ENCODE data around the gene KDELR1. TPM values are rescaled to one million over a fixed set of nuclear protein-coding genes. Genes with fewer than 3 reads are reported as not detected.

Gene KDELR1
- total RNA-seq, 1 experiment from 2014 or later: 111 TPM

DNA sequence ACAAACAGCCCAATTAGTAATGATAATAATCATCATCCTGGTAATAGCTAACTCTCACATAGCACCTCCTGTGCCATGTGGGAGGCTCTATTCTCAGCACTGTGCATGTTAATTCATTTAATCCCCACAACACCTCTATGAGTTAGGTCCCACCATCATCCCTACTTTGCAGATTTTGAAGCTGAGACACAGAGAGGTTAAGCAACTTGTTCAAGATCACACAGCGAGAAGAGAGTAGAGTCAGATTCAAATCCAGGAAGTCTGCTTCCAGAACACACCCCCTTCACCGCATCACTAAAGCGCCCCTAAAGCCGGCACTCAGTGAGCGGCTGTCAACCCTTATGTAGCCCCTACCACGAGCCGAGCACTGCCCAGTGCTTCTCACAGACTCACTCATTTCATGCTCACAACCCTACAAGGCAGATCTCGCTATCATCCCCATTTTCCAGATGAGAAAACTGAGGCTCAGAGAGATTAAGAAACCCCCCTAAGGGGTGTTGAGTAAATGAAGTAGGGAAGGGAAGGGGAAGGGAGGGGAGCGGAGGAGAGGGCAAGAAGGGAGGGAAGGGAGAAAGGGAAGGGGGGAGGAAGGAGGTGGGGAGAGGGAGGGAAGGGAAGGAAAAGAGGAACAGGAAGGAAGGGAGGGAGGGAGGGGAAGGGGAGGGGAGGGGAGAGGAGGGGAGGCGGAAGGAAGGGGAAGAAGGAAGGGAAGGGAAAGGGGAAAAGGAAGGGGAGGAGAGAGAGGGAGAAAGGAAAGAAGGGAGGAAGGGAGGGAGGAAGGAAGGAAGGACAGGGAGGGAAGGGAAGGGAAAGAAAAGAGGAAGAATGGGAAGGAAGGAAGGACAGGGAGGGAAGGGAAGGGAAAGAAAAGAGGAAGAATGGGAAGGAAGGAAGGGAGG is 49.6 kb downstream of the KDELR1 start:
- BruUV-seq (replicated peaks): no TSS peak
- Histone ChIP-seq H3K9me3 (ENCODE audit: control insufficient read depth, insufficient read depth, low read depth, low read length) (no peaks in the 10 kb centered on the region), H3K36me3 (ENCODE audit: control insufficient read depth, insufficient read depth, low read length) (no peaks in the 10 kb centered on the region), H3K27ac (ENCODE audit: low read length) (no peak overlapping the region), H3K4me3 (ENCODE audit: low read depth in 2 of 2, low read length in 2 of 2) (no peak overlapping the region), H3K27me3 (ENCODE audit: control insufficient read depth, insufficient read depth, low read length) (no peaks in the 10 kb centered on the region), H3K4me1 (ENCODE audit: control insufficient read depth, insufficient read depth, low read length) (0 out of 2 replicates have a peak, but pooled peaks cover 3% of the 10 kb centered on the region)
- DNase-seq (ENCODE audit: low read depth, low spot score) (no peak), ATAC-seq (no peak)
- in situ Hi-C loops (cut with HindIII; ENCODE audit: low pct_unique_long_range_greater_than_20kb, low sequenced_read_pairs): no loop called here
- ChIA-PET CTCF (no interaction called here), POLR2A (interaction anchor here (0.5 kb wide), 1 partner anchor 22 kb away, joined by 4 read pairs; the partner anchor contains the start of gene TMEM143)
- TF ChIP-seq POLR2AphosphoS5 (IDR thresholded peaks at IDR 0.05; ENCODE audit: low read depth, low read length): no peak
- TF ChIP-seq, protein P1, sequence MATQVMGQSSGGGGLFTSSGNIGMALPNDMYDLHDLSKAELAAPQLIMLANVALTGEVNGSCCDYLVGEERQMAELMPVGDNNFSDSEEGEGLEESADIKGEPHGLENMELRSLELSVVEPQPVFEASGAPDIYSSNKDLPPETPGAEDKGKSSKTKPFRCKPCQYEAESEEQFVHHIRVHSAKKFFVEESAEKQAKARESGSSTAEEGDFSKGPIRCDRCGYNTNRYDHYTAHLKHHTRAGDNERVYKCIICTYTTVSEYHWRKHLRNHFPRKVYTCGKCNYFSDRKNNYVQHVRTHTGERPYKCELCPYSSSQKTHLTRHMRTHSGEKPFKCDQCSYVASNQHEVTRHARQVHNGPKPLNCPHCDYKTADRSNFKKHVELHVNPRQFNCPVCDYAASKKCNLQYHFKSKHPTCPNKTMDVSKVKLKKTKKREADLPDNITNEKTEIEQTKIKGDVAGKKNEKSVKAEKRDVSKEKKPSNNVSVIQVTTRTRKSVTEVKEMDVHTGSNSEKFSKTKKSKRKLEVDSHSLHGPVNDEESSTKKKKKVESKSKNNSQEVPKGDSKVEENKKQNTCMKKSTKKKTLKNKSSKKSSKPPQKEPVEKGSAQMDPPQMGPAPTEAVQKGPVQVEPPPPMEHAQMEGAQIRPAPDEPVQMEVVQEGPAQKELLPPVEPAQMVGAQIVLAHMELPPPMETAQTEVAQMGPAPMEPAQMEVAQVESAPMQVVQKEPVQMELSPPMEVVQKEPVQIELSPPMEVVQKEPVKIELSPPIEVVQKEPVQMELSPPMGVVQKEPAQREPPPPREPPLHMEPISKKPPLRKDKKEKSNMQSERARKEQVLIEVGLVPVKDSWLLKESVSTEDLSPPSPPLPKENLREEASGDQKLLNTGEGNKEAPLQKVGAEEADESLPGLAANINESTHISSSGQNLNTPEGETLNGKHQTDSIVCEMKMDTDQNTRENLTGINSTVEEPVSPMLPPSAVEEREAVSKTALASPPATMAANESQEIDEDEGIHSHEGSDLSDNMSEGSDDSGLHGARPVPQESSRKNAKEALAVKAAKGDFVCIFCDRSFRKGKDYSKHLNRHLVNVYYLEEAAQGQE (IDR thresholded peaks at IDR 0.05; ENCODE audit: insufficient read depth in 1 of 2, low read depth in 2 of 2, low read length in 1 of 2): no peak
- TF ChIP-seq TCF7L2 (IDR thresholded peaks at IDR 0.05; ENCODE audit: low read depth, low read length): no peak
- TF ChIP-seq CTCF (IDR thresholded peaks at IDR 0.05): no peak
- TF ChIP-seq SIN3A (IDR thresholded peaks at IDR 0.05; ENCODE audit: borderline replicate concordance, insufficient read depth, low read depth, low read length): no peak
- intact Hi-C loops (cut with micrococcal nuclease; ENCODE audit: unreplicated experiment): no loop called here

DNA sequence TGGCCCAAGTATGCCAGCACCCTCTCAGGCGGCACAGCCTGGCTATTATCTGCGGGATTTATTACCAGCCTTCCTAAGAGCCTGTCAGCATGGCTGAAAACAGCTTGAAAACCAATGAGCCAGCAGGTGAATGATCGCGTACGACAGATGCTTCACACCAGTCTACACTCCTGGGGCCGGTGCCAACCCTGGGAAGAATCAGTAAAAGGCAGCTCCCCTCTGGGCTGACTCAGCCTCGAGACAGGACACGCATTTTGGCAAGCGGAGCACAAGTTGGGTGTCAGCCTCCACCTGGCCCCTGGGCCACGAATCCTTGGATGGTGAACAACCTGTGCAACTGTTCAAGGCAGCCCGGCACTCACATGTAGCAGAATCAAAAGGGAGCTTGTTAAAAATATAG is 50.4 kb downstream of the KDELR1 start:
- POLR2A ChIA-PET: interaction anchor here (0.5 kb wide), 1 partner anchor 23 kb away, joined by 4 read pairs; the partner anchor contains the start of gene TMEM143
- TF ChIP-seq, protein P1 (IDR thresholded peaks at IDR 0.05; ENCODE audit: insufficient read depth in 1 of 2, low read depth in 2 of 2, low read length in 1 of 2): no peak
- TF ChIP-seq SIN3A (IDR thresholded peaks at IDR 0.05; ENCODE audit: borderline replicate concordance, insufficient read depth, low read depth, low read length) (no peak), CTCF (IDR thresholded peaks at IDR 0.05) (no peak), TCF7L2 (IDR thresholded peaks at IDR 0.05; ENCODE audit: low read depth, low read length) (no peak), POLR2AphosphoS5 (IDR thresholded peaks at IDR 0.05; ENCODE audit: low read depth, low read length) (no peak)
- DNase-seq (ENCODE audit: low read depth, low spot score) (no peak), ATAC-seq (no peak)
- CTCF ChIA-PET: no interaction called here
- no TSS peak for BruUV-seq (replicated peaks)
- in situ Hi-C loops (cut with HindIII; ENCODE audit: low pct_unique_long_range_greater_than_20kb, low sequenced_read_pairs): no loop called here
- Histone ChIP-seq H3K4me1 (ENCODE audit: control insufficient read depth, insufficient read depth, low read length) (0 out of 2 replicates have a peak, but pooled peaks cover 3% of the 10 kb centered on the region), H3K4me3 (ENCODE audit: low read depth in 2 of 2, low read length in 2 of 2) (no peak overlapping the region), H3K27ac (ENCODE audit: low read length) (no peak overlapping the region), H3K36me3 (ENCODE audit: control insufficient read depth, insufficient read depth, low read length) (no peaks in the 10 kb centered on the region), H3K9me3 (ENCODE audit: control insufficient read depth, insufficient read depth, low read depth, low read length) (no peaks in the 10 kb centered on the region), H3K27me3 (ENCODE audit: control insufficient read depth, insufficient read depth, low read length) (no peaks in the 10 kb centered on the region)
- intact Hi-C loops (cut with micrococcal nuclease; ENCODE audit: unreplicated experiment): no loop called here

All from Panc1 (cell line).